Neutrophil (primary cell): ENCODE data around the gene PLPPR4.

Source experiments
- H3K27ac ChIP-seq: fragments of 200-600 bp; sonication (generic); 2 replicates; pipeline ENCODE4 v1.5.1; 2016; ENCODE audit warnings: mild to moderate bottlenecking, moderate library complexity
- H3K27me3 ChIP-seq: fragments of 200-600 bp; sonication (generic); 2 replicates; pipeline ENCODE4 v1.6.0; 2016; ENCODE audit warnings: mild to moderate bottlenecking
- H3K36me3 ChIP-seq: fragments of 200-600 bp; sonication (generic); 2 replicates; pipeline ENCODE4 v1.5.1; 2017
- H3K4me1 ChIP-seq, 2 experiments: fragments of 200-600 bp in 1 of 2; sonication (generic) in 1 of 2; 1 replicate in 1 of 2; 2 replicates in 1 of 2; pipeline versions ENCODE4 v1.5.1 to v1.6.1; 2013 to 2016; ENCODE audit warnings: low read depth in 1 of 2, low read length in 1 of 2, mild to moderate bottlenecking in 1 of 2, moderate library complexity in 1 of 2; ENCODE audit not compliant: control insufficient read depth in 1 of 2, insufficient read depth in 1 of 2
- H3K4me3 ChIP-seq, 2 experiments: fragments of 200-600 bp in 1 of 2; sonication (generic) in 1 of 2; 1 replicate in 1 of 2; 2 replicates in 1 of 2; pipeline ENCODE4 v1.5.1; 2013 to 2016; ENCODE audit warnings: low read depth in 1 of 2, low read length in 1 of 2, mild to moderate bottlenecking in 1 of 2, moderate library complexity in 1 of 2
- H3K9me3 ChIP-seq: fragments of 200-600 bp; sonication (generic); 2 replicates; pipeline ENCODE4 v1.5.1; 2016
- TF ChIP-seq, protein P1 (sequence below): fragments of 200-600 bp; sonication (generic); IDR thresholded peaks from 2 replicates; pipeline ENCODE4 v1.5.1; 2016; ENCODE audit warnings: antibody characterized with exemption

Gene PLPPR4, protein sequence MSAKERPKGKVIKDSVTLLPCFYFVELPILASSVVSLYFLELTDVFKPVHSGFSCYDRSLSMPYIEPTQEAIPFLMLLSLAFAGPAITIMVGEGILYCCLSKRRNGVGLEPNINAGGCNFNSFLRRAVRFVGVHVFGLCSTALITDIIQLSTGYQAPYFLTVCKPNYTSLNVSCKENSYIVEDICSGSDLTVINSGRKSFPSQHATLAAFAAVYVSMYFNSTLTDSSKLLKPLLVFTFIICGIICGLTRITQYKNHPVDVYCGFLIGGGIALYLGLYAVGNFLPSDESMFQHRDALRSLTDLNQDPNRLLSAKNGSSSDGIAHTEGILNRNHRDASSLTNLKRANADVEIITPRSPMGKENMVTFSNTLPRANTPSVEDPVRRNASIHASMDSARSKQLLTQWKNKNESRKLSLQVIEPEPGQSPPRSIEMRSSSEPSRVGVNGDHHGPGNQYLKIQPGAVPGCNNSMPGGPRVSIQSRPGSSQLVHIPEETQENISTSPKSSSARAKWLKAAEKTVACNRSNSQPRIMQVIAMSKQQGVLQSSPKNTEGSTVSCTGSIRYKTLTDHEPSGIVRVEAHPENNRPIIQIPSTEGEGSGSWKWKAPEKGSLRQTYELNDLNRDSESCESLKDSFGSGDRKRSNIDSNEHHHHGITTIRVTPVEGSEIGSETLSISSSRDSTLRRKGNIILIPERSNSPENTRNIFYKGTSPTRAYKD

DNA sequence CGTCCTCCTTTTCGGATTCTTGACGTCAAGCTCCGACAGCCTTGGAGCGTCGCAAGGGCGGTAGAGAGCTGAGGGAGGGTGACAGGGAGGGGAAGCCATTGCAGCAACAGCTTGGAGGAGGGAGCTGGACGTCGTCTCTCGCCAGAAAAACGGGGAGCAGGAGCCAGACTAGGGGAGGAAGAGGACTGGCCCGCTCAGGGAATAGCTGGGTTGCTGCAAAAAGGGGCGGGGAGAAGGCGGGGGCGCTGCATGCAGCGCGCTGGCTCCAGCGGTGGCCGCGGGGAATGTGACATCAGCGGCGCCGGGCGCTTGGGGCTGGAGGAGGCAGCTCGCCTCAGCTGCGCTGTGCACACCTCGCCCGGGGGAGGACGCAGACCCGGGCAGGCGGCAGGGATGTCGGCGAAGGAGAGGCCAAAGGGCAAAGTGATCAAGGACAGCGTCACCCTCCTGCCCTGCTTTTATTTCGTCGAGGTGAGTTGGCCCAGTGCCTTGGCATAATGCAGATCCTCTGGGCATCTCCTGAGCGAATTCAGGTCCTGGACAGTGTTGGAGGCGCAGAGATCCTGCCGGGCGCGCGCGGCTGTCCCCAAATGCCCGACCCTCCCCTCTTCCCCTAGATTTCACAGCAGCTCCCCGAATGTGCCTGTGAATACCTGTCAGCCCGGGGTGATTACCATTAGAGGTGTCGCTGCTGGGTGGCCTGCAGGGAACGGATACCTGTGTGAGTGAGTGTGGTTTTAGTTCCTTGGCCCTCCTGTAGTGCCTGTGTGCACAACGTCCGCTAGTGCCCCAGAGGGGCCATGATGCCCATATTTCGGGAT, at the start of gene PLPPR4:
Gene PLPPR4, plus strand, starts transcription at position 292 of the 821 bp plus-strand sequence. Its CDS starts 102 bp downstream, at position 394.
- no peak within 1 kb of the TSS for H3K4me3 ChIP-seq
- H3K9me3 ChIP-seq, result no peaks in the 10 kb centered on the region
- TF ChIP-seq, protein P1, sequence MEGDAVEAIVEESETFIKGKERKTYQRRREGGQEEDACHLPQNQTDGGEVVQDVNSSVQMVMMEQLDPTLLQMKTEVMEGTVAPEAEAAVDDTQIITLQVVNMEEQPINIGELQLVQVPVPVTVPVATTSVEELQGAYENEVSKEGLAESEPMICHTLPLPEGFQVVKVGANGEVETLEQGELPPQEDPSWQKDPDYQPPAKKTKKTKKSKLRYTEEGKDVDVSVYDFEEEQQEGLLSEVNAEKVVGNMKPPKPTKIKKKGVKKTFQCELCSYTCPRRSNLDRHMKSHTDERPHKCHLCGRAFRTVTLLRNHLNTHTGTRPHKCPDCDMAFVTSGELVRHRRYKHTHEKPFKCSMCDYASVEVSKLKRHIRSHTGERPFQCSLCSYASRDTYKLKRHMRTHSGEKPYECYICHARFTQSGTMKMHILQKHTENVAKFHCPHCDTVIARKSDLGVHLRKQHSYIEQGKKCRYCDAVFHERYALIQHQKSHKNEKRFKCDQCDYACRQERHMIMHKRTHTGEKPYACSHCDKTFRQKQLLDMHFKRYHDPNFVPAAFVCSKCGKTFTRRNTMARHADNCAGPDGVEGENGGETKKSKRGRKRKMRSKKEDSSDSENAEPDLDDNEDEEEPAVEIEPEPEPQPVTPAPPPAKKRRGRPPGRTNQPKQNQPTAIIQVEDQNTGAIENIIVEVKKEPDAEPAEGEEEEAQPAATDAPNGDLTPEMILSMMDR, result no peak
- H3K4me1 ChIP-seq, result peaks cover 0 to 4% of the 10 kb centered on the region in 2 experiments
- H3K36me3 ChIP-seq, result no peaks in the 10 kb centered on the region
- H3K27me3 ChIP-seq, result peaks cover 58% of the 10 kb centered on the region
- H3K27ac ChIP-seq, result no peak within 1 kb of the TSS

DNA sequence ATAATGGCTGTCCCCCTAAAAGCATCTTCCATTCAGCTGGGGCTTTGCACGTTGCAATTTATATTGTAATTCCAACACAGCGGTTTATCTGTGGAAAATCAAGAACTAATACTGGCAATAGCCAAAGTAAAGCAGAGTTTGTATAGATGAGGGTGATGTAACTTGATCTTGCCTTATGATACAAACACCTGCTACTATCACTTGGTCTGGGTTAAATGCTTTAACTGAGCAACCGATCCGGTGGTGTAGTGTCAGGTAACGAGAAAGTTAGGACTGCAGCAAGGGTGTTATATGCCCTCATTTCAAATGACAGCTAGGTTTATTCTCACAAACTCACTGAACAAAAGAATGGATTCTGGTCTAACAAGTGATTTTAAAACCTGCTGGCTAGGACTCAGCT, 47.3 kb upstream of the PLPPR4 start:
- TF ChIP-seq, protein P1, result no peak
- Histone ChIP-seq H3K9me3 (no peaks in the 10 kb centered on the region), H3K4me1 (no peaks in the 10 kb centered on the region), H3K27ac (no peak overlapping the region), H3K4me3 (no peak overlapping the region), H3K27me3 (no peaks in the 10 kb centered on the region), H3K36me3 (no peaks in the 10 kb centered on the region)

DNA sequence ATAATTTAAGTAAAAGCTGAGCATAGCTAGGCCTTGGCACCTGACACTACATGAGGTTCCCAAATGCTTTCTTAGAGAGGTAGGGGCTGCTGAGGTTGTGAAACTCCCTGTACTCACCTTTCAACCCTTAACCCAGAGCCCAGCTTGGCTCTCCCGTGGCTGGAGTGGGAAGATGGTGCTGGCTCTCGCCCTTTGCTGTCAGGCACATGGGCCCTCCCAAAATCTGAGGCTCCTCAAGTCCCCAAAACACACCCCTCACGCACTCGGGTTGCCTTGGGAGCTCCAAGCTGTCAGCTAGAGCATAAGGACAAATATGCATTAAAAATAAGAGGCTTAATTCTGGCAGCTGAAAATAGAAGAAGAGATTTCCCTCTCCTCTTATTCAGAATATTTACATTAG, 46.7 kb upstream of the PLPPR4 start:
- Histone ChIP-seq H3K4me3 (no peak overlapping the region), H3K9me3 (no peaks in the 10 kb centered on the region), H3K27me3 (no peaks in the 10 kb centered on the region), H3K4me1 (no peaks in the 10 kb centered on the region), H3K36me3 (no peaks in the 10 kb centered on the region), H3K27ac (no peak overlapping the region)
- TF ChIP-seq, protein P1, result no peak

DNA sequence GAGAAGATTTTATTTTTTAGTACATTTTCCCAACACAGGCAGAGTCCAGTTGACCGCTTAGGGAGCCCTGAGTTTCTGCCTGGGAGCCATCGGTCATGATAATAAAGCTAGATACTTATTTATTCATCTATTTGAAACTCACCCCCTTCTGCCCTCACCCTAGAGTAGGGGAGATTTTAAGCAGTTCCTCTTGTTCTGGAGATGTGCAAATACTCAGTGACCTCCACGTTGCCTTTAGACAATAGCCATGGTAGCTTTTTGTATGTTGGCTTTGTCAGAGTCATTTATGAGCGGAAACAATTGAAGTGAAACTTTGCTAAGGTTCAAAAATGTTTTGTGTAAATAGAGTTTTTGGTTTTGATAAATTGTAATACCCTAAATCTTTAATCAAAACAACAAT, 45.7 kb upstream of the PLPPR4 start:
- H3K36me3 ChIP-seq, result no peaks in the 10 kb centered on the region
- no peak overlapping the region for H3K27ac ChIP-seq
- TF ChIP-seq, protein P1, result no peak
- H3K27me3 ChIP-seq, result no peaks in the 10 kb centered on the region
- no peak overlapping the region for H3K4me3 ChIP-seq
- no peaks in the 10 kb centered on the region for H3K9me3 ChIP-seq
- H3K4me1 ChIP-seq, result no peaks in the 10 kb centered on the region

DNA sequence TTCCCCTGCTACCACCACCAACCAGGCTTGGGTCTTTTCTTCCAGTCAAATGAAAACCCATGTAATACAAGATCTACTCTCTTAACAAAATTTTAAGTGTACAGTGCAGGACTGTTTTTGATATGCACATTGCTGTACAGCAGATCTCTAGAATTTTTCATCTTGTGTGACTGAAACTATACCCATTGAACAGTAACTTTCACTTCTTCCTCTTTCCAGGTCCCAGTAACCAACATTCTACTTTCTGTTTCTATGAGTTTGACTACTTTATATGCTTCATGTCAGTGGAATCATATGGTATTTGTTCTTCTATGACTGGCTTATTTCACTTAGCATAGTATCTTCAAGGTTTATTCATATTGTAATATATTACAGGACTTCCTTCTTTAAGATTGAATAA, 45.3 kb upstream of the PLPPR4 start:
- TF ChIP-seq, protein P1, result no peak

More for the DNA sequence above, 45.3 kb upstream of the PLPPR4 start:
- H3K36me3 ChIP-seq, result no peaks in the 10 kb centered on the region
- no peak overlapping the region for H3K27ac ChIP-seq
- H3K27me3 ChIP-seq, result no peaks in the 10 kb centered on the region
- no peaks in the 10 kb centered on the region for H3K4me1 ChIP-seq
- H3K4me3 ChIP-seq, result no peak overlapping the region
- no peaks in the 10 kb centered on the region for H3K9me3 ChIP-seq
